ENCODE measurements around the gene EGFR. TPM values are rescaled to one million over a fixed set of nuclear protein-coding genes. Genes with fewer than 3 reads are reported as not detected.

EGFR gene
- polyA plus RNA-seq, 1 experiment, result 62.6 TPM

- no peak overlapping the region for H3K27ac ChIP-seq (ENCODE audit: low read depth, low read length)
- no peaks in the 10 kb centered on the region; the same call in 1 of the 2 replicates for H3K9me3 ChIP-seq (ENCODE audit: control insufficient read depth, insufficient read depth, low read length)
- no peak for DNase-seq (ENCODE audit: low read depth, low spot score)
- CTCF ChIA-PET, result interaction anchor here (1.4 kb wide), 1 partner anchor 84 kb away, joined by 3 read pairs; no protein-coding TSS in a partner anchor
- POLR2A ChIA-PET, result no interaction called here
- H3K27me3 ChIP-seq (ENCODE audit: control insufficient read depth, insufficient read depth, low read length), result no peaks in the 10 kb centered on the region
- no peak overlapping the region for H3K4me3 ChIP-seq (ENCODE audit: low read depth, low read length)
- TF ChIP-seq, protein P1, sequence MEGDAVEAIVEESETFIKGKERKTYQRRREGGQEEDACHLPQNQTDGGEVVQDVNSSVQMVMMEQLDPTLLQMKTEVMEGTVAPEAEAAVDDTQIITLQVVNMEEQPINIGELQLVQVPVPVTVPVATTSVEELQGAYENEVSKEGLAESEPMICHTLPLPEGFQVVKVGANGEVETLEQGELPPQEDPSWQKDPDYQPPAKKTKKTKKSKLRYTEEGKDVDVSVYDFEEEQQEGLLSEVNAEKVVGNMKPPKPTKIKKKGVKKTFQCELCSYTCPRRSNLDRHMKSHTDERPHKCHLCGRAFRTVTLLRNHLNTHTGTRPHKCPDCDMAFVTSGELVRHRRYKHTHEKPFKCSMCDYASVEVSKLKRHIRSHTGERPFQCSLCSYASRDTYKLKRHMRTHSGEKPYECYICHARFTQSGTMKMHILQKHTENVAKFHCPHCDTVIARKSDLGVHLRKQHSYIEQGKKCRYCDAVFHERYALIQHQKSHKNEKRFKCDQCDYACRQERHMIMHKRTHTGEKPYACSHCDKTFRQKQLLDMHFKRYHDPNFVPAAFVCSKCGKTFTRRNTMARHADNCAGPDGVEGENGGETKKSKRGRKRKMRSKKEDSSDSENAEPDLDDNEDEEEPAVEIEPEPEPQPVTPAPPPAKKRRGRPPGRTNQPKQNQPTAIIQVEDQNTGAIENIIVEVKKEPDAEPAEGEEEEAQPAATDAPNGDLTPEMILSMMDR (IDR thresholded peaks at IDR 0.05; ENCODE audit: low read depth, low read length), result no peak
Observed at GRCh38 chr7:55171157-55171556, 152.3 kb downstream of the EGFR start.

DNA sequence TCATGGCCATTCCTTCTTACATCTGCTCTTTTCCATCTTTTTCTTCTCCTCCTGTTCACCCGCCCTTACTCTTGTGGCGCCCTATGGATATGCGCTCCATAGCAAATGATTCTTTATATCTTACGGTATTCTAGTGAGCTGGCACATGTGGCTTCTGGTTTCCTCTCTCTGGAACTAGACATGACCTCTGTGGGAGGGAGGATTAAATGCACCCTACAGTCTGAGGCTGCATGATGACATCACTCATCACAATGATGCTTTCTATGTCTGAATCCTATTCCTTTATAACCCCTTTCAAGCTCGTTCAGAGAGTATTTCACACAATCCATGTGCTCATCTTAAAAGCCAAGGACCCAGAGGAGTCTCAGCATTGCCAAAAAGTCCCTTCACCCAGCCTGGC lies 153.3 kb downstream of the EGFR start:
- Histone ChIP-seq H3K4me3 (ENCODE audit: low read depth, low read length) (no peak overlapping the region), H3K27ac (ENCODE audit: low read depth, low read length) (no peak overlapping the region), H3K9me3 (ENCODE audit: control insufficient read depth, insufficient read depth, low read length) (no peaks in the 10 kb centered on the region; the same call in 1 of the 2 replicates), H3K27me3 (ENCODE audit: control insufficient read depth, insufficient read depth, low read length) (no peaks in the 10 kb centered on the region)
- POLR2A ChIA-PET, result no interaction called here
- no peak for DNase-seq (ENCODE audit: low read depth, low spot score)
- CTCF ChIA-PET, result interaction anchor here (1.1 kb wide), 1 partner anchor 83 kb away, joined by 4 read pairs; no protein-coding TSS in a partner anchor
- TF ChIP-seq, protein P1 (IDR thresholded peaks at IDR 0.05; ENCODE audit: low read depth, low read length), result no peak

- TF ChIP-seq, protein P1 (IDR thresholded peaks at IDR 0.05; ENCODE audit: low read depth, low read length), result no peak
- Histone ChIP-seq H3K9me3 (ENCODE audit: control insufficient read depth, insufficient read depth, low read length) (no peaks in the 10 kb centered on the region; the same call in 1 of the 2 replicates), H3K4me3 (ENCODE audit: low read depth, low read length) (no peak overlapping the region), H3K27ac (ENCODE audit: low read depth, low read length) (no peak overlapping the region), H3K27me3 (ENCODE audit: control insufficient read depth, insufficient read depth, low read length) (no peaks in the 10 kb centered on the region)
- no peak for DNase-seq (ENCODE audit: low read depth, low spot score)
- CTCF ChIA-PET, result interaction anchor here (1.1 kb wide), 1 partner anchor 82 kb away, joined by 4 read pairs; no protein-coding TSS in a partner anchor
- POLR2A ChIA-PET, result no interaction called here
Observed at GRCh38 chr7:55172881-55173609, 154.2 kb downstream of the EGFR start.

GRCh38 chr7:55173671-55174070 lies 154.9 kb downstream of the EGFR start:
- no peaks in the 10 kb centered on the region for H3K27me3 ChIP-seq (ENCODE audit: control insufficient read depth, insufficient read depth, low read length)
- ChIA-PET CTCF (interaction anchor here (0.6 kb wide), 1 partner anchor 241 kb away, joined by 3 read pairs; no protein-coding TSS in a partner anchor), POLR2A (interaction anchor here (0.6 kb wide), 1 partner anchor 123 kb away, joined by 10 read pairs; no protein-coding TSS in a partner anchor)
- H3K4me3 ChIP-seq (ENCODE audit: low read depth, low read length), result no peak overlapping the region
- no peak overlapping the region for H3K27ac ChIP-seq (ENCODE audit: low read depth, low read length)
- H3K9me3 ChIP-seq (ENCODE audit: control insufficient read depth, insufficient read depth, low read length), result no peaks in the 10 kb centered on the region; the same call in 1 of the 2 replicates
- DNase-seq (ENCODE audit: low read depth, low spot score), result no peak
- TF ChIP-seq, protein P1 (IDR thresholded peaks at IDR 0.05; ENCODE audit: low read depth, low read length), result no peak

DNA sequence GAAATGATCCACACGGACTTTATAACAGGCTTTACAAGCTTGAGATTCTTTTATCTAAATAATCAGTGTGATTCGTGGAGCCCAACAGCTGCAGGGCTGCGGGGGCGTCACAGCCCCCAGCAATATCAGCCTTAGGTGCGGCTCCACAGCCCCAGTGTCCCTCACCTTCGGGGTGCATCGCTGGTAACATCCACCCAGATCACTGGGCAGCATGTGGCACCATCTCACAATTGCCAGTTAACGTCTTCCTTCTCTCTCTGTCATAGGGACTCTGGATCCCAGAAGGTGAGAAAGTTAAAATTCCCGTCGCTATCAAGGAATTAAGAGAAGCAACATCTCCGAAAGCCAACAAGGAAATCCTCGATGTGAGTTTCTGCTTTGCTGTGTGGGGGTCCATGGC lies 155.6 kb downstream of the EGFR start:
- DNase-seq (ENCODE audit: low read depth, low spot score), result no peak
- Histone ChIP-seq H3K27ac (ENCODE audit: low read depth, low read length) (no peak overlapping the region), H3K27me3 (ENCODE audit: control insufficient read depth, insufficient read depth, low read length) (no peaks in the 10 kb centered on the region), H3K4me3 (ENCODE audit: low read depth, low read length) (no peak overlapping the region), H3K9me3 (ENCODE audit: control insufficient read depth, insufficient read depth, low read length) (no peaks in the 10 kb centered on the region; the same call in 1 of the 2 replicates)
- POLR2A ChIA-PET, result no interaction called here
- TF ChIP-seq, protein P1 (IDR thresholded peaks at IDR 0.05; ENCODE audit: low read depth, low read length), result no peak
- CTCF ChIA-PET, result interaction anchor here (0.6 kb wide), 1 partner anchor 242 kb away, joined by 3 read pairs; no protein-coding TSS in a partner anchor
